NCI-H2107 treated with DMSO at 0.1 percent for 48 hours (cell line): ENCODE measurements around the gene SHANK2.

Experiments
- DNase-seq: peaks from one replicate; lab custom pipeline; 2025; ENCODE audit not compliant: unreplicated experiment; lab: John Stamatoyannopoulos, UW

The SHANK2 gene

DNA sequence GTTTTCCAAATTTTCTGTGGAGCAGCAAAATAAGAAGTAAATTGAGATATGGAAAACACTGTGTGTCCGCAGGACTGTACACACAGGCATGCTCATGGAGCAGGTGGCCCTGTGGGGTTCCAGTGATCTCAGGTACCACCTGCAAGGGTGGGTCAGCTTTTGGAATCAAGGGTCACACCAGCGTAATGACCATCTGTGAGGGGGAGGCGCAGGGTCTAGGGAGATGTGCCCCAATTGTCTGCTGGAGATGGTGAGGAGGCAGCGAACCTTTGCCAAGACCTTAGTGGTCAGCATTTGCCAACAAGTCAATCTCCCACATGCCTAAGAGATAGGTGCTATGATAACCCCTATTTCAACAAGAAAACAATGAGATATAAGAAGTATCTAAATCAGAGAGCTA is 49.4 kb downstream of the SHANK2 start:
- no peak for DNase-seq

GRCh38 chr11:71202598-71202944 is 49.8 kb downstream of the SHANK2 start:
- DNase-seq, result no peak
